ENCODE data around the gene RUFY4.
A peak's percentile ranks its signal among the peaks of the same experiment; 100 is the strongest.
"Not testable (repeated sequence)": the region's sequence is repeated elsewhere in the genome, so short reads cannot be mapped to it uniquely, and the experiment has no call there.

RUFY4 gene

GRCh38 chr2:218031771-218032257, 37.2 kb upstream of the RUFY4 start:
- no peak for DNase-seq

- no peak for DNase-seq
These were observed 36.5 kb upstream of the RUFY4 start for GRCh38 chr2:218032336-218033171.

- no peak for DNase-seq
These were observed 35.9 kb upstream of the RUFY4 start for GRCh38 chr2:218033208-218033589.

GRCh38 chr2:218033590-218034496, 35.2 kb upstream of the RUFY4 start:
- no peak for DNase-seq

- DNase-seq: peak; percentile 16
These were observed 34.4 kb upstream of the RUFY4 start for GRCh38 chr2:218034497-218035213.

- DNase-seq: no peak
These were observed 33.5 kb upstream of the RUFY4 start for GRCh38 chr2:218035463-218036100.

- DNase-seq: no peak
These were observed 32.7 kb upstream of the RUFY4 start for GRCh38 chr2:218036371-218036770.

GRCh38 chr2:218039171-218039570, 29.9 kb upstream of the RUFY4 start:
- no peak for DNase-seq

- no peak for DNase-seq
These were observed 28.2 kb upstream of the RUFY4 start for GRCh38 chr2:218040883-218041282.

- DNase-seq: no peak
These were observed 27.5 kb upstream of the RUFY4 start for GRCh38 chr2:218041302-218042168.

GRCh38 chr2:218043100-218043499, 26.0 kb upstream of the RUFY4 start:
- DNase-seq: no peak

GRCh38 chr2:218043701-218044109, 25.3 kb upstream of the RUFY4 start:
- DNase-seq: no peak

GRCh38 chr2:218044599-218044998, 24.5 kb upstream of the RUFY4 start:
- DNase-seq: not testable (repeated sequence)

- no peak for DNase-seq
These were observed 22.8 kb upstream of the RUFY4 start for GRCh38 chr2:218046238-218046637.

- DNase-seq: no peak
These were observed 21.4 kb upstream of the RUFY4 start for GRCh38 chr2:218047536-218048225.

GRCh38 chr2:218051903-218052302, 17.1 kb upstream of the RUFY4 start:
- DNase-seq: no peak

- DNase-seq: no peak
These were observed 9.8 kb upstream of the RUFY4 start for GRCh38 chr2:218059289-218059688.

GRCh38 chr2:218060118-218060517, 8.9 kb upstream of the RUFY4 start:
- DNase-seq: no peak

- no peak for DNase-seq
These were observed 7.9 kb upstream of the RUFY4 start for GRCh38 chr2:218060950-218061660.

- DNase-seq: no peak
These were observed 5.6 kb upstream of the RUFY4 start for GRCh38 chr2:218063486-218063885.

All from NCI-H1417 treated with DMSO at 0.1 percent for 48 hours (cell line).